SK-N-MC (cell line): Measurements from ENCODE around the gene CTNND2.

ENCODE experiments used
- EZH2 ChIP-seq: fragments of 200-600 bp; sonication (generic); IDR thresholded peaks from one replicate; pipeline ENCODE4 v1.6.1; 2017; ENCODE audit warnings: antibody characterized with exemption
- FOXP2 ChIP-seq: optimal IDR thresholded peaks from 2 replicates; pipeline ENCODE3; 2011; ENCODE audit warnings: mild to moderate bottlenecking, moderate library complexity; ENCODE audit not compliant: insufficient read depth; ENCODE audit errors: extremely low read length, control extremely low read depth
- POLR2AphosphoS5 ChIP-seq: IDR thresholded peaks from 2 replicates; pipeline ENCODE4 v1.6.1; 2012; ENCODE audit warnings: mild to moderate bottlenecking, low read depth, low read length, borderline replicate concordance

DNA sequence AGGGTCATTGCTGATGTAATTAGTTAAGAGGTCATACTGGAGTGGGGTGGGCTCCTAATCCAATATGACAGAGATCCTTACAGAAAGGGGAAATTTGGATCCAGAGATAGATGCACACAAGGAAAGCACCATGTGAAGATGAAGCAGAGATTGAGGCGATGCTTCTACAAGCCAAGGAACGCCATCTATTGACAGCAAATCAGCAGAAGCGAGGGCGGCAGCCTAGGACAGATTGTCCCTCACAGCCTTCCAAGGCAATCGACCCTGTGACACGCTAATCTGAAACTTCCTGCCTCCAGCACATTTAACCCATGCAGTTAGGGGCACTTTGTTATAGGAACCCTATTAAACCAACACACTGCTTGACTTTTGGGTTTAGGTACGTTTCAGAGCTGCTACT, 858.1 kb downstream of the CTNND2 start:
- no peak for TF ChIP-seq POLR2AphosphoS5
- no peak for TF ChIP-seq EZH2
- TF ChIP-seq FOXP2: no peak
